Activated gamma-delta T cell treated with anti-CD3 and anti-CD28 coated beads, Interleukin-2, amount 50 U/mL, for 16 hours (primary cell): ENCODE measurements around the gene PRKACG.

ENCODE experiments used
- DNase-seq: peaks from one replicate; pipeline ENCODE4 v3.0.0-alpha.2; 2020; ENCODE audit warnings: low read depth

The PRKACG gene

DNA sequence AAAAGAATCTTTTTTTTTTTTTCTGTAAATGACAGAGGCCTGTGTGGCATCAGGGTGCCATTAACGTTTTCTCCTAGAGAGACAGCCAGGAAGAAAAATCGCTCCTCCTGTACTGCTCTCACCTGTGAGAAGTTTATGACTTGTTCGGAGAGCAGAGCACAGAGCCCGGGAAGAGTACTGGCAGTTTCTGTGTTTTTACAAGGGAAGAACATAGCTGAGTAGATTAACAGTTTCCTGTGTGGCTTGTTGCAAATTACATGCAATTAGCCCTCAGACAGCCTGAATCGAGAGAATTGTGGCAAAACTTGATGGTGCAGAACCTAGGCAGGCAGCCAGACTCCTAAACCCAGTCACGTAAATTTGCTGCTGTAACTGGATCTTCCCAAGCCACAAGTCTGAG lies 32.1 kb downstream of the PRKACG start:
- DNase-seq: no peak

DNA sequence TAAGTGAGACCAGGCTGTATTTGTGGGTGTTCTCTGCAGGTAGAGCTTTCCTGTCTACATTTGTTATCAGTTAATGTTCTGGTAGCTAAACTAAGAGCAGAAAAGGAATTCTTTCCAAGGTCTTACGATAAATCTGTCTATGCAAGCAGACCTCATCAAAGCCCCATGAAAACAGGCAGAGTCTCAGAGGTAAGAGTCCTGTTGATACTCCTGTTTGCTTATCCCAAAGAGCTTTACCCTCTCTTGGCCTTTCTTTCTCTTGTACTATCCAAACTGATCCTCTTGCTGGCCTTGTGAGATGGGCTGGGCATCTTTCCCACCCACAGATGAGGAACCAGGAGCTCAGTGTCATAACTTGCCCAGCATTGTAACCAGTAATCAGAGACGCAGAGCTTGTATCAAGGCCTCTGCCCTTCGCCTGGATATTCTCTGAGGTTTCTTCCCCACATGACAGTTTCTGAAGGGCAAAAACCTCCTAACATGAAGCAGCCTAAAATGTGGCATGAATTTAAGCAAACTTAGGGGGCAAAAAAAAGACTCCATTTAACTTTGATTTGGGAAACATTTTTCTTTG lies 33.5 kb downstream of the PRKACG start:
- no peak for DNase-seq

DNA sequence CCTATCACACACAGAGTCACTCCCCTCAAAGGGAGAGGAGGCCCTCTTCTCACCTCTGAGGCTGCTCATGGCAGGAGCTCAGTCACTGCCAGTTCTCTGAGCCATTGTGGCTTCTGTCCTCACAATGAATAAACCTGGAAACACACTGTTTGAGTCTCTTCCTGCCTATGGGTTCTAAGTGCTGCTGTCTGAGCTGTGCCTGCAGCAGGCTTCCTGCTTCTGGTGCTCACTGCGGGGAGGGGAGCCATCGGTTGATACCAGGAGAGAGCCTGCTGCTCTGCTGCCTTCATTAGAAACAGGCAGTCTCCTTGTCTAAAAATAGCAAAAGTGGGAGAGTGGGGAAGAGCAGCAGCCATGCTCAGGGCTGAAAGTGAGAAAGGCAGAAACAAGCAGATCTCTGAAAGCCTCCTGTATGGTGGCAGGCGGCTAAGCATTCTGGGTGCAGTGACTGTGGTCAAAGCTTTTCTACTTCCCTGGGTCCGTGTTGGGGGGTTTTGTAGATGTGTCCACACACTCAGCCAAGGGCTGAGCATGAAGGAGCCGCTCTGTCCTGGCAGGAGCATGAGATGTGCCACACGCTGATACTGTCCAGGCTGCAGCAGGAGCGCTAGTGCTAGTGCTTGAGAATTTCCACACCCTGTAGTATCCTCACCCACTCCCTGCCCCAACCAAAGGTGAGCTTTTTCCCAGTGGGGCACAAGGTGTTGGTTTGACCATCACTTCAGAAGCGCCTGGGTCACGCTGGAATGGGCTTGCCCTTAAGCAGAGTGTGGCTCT lies 34.2 kb downstream of the PRKACG start:
- no peak for DNase-seq

DNA sequence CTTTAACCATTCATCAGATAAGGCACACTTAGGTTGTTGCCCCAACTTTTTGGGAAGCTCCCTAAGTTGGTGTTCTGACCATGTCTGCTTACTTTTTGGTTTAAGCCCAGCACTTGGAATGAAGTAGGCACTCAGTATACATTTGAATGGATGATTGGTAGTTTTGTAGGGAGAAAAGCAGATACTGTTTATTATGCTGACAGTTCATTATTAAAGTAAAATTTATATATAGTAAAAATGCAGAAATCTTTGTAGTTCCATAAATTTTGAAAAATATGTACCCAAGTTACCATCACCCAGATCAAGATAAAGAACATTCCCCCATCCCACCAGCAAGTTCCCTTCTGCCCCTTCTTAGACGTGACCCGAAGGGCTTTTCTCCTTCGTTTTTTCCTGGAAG lies 35.4 kb downstream of the PRKACG start:
- no peak for DNase-seq

DNA sequence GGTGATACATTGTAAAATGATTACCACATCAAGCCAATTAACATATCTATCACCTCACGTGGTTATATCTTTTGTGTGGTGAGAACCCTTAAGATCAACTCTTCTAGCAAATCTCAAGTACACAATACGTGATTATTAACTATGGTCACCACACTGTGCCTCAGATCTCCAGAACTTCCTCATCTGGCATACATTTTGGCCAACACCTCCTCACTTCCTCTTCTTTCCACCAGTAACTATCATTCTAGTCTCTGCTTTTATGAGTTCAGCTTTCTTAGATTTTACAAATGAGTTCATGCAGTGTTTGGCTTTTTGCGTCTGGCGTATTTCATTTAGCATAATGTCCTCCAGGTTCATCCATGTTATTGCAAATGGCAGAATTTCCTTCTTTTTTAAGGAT lies 35.8 kb downstream of the PRKACG start:
- DNase-seq: no peak

DNA sequence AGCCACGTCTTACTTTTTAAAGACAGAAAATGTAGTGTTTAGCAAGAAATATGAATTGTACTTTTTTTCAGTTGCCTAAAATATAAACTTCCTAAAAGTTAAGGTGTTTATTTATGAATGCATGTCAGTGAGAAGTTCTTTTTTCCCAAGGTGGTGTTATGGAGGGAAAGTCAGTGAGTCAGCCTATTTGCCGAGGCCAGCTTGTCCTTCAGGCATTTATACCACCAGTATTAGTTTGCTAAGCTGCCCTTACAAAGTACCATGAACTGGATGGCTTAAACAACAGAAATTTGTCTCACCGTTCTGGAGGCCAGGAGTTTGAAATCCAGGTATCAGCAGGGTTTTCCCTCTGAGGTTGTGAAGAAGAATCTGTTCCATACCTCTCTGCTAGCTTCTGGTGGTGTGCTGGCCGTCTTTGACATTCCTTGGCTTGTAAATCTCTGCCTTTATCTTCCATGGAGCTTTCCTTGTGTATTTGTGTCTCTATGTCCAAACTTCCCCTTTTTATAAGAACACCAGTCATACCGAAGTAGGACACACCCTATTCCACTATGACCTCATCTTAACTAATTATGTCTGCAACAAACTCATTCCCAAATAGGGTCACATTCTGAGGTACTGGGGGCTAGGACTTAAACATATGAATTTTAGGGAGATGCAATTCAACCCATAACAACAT lies 38.4 kb downstream of the PRKACG start:
- DNase-seq: no peak

DNA sequence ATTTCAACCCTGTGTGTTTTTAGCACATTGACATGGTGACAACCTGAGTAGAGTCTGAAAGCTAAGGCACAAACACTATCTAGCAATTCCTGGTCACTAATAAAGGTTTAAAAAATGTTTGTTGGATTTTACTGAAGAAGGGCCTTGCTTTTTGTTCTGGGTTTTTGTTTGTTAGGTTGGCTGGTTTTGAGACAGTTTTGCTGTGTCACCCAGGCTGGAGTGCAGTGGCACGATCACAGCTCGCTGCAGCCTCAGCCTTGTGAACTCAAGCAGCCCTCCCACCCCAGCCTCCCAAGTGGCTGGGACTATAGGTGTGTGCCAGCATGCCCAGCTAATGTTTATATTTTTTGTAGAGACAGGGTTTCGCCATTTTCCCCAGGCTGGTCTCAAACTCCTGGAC lies 39.0 kb downstream of the PRKACG start:
- no peak for DNase-seq

DNA sequence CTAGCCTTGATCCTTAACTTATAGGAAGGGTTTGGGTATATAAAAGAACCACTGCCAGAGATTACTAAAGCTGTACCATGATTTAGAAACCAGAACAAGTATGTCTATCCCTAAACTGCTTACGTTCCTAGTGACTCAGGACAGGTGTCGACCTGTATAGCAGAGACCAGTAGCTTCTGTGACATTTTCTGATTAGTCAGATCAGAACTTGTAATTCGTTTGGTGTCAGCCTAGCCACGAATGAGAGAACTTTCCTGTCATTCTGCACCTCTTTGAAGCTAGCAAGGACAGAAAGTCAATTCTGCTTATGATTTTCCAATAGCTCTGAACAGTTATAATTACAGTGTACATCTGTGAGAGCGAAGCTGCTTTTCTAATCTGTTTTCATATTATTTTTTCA lies 39.5 kb downstream of the PRKACG start:
- DNase-seq: no peak

DNA sequence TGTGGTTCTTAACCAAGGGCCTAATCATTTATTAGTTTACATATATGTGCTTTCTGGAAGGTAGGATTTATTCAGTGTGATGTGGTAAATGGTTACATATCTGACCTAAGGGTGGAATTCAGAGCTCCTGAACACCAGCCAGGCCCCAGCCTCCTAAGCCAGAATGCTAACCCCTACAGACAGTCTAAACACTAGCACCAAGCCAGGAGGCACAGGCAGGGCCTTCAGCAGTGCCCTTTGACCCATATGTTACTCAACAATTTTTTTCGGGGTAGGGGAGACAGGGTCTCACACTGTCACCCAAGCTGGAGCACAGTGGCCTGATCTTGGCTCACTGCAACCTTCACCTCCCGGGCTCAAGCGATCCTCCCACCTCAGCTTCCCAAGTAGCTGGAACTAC lies 40.3 kb downstream of the PRKACG start:
- no peak for DNase-seq

DNA sequence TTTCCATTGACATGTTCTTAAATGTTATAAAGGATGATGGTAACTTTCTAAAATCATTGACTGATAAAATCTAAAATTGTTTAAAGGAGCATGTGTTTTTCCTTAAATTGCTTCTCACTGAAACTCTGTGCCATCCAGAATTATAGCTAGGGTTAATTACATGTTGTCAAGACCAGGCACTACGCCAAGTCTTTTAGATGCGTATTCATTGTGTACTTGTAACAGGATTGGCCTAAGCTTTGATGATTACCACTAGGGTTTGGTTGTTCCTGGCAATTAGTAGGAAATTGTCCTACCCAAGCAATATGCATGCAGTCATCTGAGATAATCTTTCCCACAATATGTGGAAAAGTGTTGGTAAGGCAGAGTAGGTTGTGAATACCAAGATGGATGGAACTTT lies 43.8 kb downstream of the PRKACG start:
- no peak for DNase-seq

DNA sequence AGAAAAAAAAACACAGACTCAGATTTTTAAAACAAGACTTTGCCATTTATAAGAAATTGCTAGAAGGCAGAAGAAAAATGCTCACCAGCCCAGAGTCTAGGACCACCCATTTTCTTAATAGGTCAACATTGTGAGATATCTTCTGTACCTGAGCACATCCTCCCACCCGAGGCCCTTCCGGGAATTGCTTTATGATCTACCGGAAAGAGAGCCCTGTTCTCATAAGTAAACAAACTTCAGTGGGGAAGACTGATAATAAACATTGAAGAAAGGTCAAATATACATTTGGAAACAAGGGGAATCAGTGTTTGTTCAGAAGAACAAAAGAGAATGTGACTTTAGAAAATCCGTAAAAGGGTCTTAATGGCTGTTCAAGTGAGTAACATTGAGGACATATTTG lies 44.4 kb downstream of the PRKACG start:
- DNase-seq: no peak

DNA sequence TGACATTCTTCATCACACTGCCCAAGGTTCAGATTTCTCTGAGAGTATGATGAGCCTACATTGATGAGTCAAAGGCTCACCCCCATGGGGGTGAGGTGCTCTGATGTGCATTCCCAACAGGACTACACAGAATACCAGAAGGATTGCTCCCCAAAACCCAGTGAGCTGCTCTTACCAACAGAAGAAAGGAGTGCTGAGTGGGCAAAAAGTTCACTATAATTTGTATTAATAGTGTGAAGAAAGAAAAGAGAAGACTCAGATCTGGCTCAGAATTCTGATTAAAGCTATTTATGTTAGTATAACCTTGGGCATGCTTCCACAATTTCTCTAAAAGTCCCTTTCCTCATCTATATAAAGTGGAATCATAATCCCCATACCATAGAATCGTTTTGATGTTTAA lies 46.1 kb downstream of the PRKACG start:
- DNase-seq: no peak

DNA sequence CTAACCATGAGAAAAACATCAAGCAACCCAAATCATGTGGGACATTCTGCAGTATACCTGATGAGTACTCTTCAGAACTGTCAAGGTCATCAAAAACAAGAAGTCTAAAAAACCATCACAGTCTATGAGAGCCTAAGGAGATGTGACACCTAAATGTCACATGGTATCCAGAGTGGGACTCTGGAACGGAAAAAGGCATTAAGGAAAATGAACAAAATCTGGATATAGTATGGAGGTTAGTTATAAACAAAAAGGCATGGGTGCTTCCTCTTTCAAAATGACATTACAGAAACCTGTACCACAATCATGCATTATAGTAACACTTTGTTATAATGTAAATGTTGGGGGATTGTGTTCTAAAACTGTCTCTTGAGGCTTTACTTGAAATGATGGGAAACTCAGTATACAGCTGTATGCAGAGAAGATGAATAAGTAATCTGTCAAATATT lies 47.4 kb downstream of the PRKACG start:
- DNase-seq: no peak

DNA sequence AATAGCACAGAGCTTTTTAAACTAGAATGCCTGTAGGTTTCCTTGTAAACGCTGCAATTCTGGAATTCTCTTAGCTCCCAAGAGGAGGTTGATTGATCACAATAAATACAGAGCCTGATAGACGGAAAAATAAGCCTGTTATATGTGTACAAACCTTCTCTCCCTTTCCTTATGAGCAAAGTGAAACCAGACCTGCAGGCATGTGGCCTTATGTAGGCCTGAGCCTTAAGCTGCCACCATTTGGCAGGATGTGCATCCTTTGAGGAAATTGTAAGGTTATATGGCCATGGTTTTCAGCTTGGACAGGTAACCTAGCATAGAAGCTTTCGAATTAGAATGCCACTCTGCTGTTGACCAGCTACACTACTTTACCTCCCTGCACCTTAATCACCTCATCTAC lies 49.1 kb downstream of the PRKACG start:
- no peak for DNase-seq

DNA sequence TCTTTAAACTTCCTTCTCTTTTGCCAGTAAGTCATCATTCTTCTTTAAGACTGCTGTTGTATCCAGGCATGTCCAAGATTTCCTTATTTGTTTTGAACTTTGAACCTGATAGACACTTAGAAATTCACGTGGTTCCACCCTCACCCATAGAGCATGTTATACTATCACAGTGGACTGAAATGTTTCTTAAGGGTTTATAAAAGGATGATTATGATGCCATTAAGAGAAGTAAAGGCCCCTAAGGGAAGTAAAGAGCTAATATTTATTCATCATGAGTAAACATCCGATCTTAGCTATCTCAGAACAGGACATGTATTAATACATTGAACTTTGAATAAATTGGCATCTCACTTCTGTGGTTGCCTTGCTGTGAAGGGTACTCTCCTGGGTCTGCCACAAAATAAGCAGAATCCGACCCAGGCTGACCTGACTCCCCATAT lies 49.8 kb downstream of the PRKACG start:
- DNase-seq: no peak

DNA sequence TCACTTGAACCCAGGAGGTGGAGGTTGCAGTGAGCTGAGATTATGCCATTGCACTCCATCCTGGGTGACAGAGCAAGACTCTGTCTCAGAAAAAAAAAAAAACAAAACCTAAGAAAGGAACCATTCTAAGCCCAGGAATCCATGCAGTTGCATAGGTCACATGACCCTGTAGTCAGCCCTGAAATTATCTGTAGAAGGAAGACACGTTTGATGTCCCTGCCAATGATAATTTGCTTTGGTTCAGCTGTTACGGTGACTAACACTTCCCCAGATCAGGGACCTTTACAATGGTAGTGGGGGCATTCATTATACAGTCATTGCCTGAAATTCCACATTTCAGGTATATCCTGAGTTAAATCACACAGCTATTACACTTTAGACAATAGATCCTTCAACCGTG lies 50.5 kb downstream of the PRKACG start:
- no peak for DNase-seq
